SU-DHL-6 (cell line): Measurements from ENCODE around the gene RPL10A.

Experiments used
- CTCF ChIP-seq: fragments of 200-600 bp; sonication (generic); IDR thresholded peaks from one replicate; pipeline ENCODE4 v1.5.1; 2017; ENCODE audit warnings: antibody characterized with exemption, mild to moderate bottlenecking, low read length, moderate library complexity; ENCODE audit not compliant: insufficient read depth, poor library complexity, severe bottlenecking
- EZH2phosphoT487 ChIP-seq: fragments of 200-600 bp; sonication (generic), shearing (Covaris generic); conservative IDR thresholded peaks from 2 replicates; pipeline ENCODE4 v1.6.1; 2018; ENCODE audit warnings: mild to moderate bottlenecking, antibody characterized with exemption, low read length, moderate library complexity, mixed read lengths

- no peak for TF ChIP-seq CTCF
- TF ChIP-seq EZH2phosphoT487: no peak
Measured at GRCh38 chr6:35489066-35489465, 20.9 kb downstream of the RPL10A start.
